Endothelial cell of umbilical vein (primary cell): ENCODE results near the gene HTN3. TPM values are rescaled to one million over a fixed set of nuclear protein-coding genes. Genes with fewer than 3 reads are reported as not detected.

Experiments
- BruUV-seq: library from RNA; stranded (reverse); fragments of 400-500 nt; replicated peaks from 2 replicates; lab custom pipeline; 2021; lab: Mats Ljungman, UMichigan
- CTCF ChIA-PET: fragments of 300-600, 350-600 bp; sonication (Branson Sonifier 250); formaldehyde crosslinking; loops from one replicate; lab custom pipeline; 2021; ENCODE audit warnings: antibody characterized with exemption, inconsistent platforms; lab: Charles Lee
- POLR2A ChIA-PET: fragments of 300-600, 350-600 bp; sonication (Branson Sonifier 250); formaldehyde crosslinking; loops from one replicate; lab custom pipeline; 2021; ENCODE audit warnings: antibody characterized with exemption, inconsistent platforms; lab: Charles Lee
- DNase-seq: peaks from one replicate; pipeline ENCODE4 v3.0.0-alpha.2; 2011; ENCODE audit warnings: low read depth, low spot score
- FAIRE-seq: peaks from 2 replicates; lab custom pipeline; 2011; peaks lifted over from hg19 to GRCh38; lab: Jason Lieb, UNC
- H2AFZ ChIP-seq: 2 replicates; pipeline ENCODE4 v1.6.0; 2012; ENCODE audit warnings: low read depth, low read length, control low read depth, inconsistent platforms
- H3K27ac ChIP-seq: 2 replicates; pipeline ENCODE4 v1.5.1; 2011; ENCODE audit warnings: low read depth, mild to moderate bottlenecking, control low read depth, low read length, moderate library complexity; ENCODE audit not compliant: insufficient read depth
- H3K27me3 ChIP-seq, 2 experiments: 2 replicates each; pipeline versions ENCODE4 v1.6.0 to v1.6.1; 2011; ENCODE audit warnings: low read length in 2 of 2, mixed read lengths in 1 of 2; ENCODE audit not compliant: control insufficient read depth in 2 of 2, insufficient read depth in 2 of 2
- H3K36me3 ChIP-seq, 2 experiments: 2 replicates in 1 of 2; 3 replicates in 1 of 2; pipeline ENCODE4 v1.5.1; 2011; ENCODE audit warnings: low read length in 2 of 2, mild to moderate bottlenecking in 1 of 2, moderate library complexity in 1 of 2; ENCODE audit not compliant: control insufficient read depth in 2 of 2, insufficient read depth in 2 of 2; ENCODE audit errors: extremely low read depth in 1 of 2
- H3K4me1 ChIP-seq: 3 replicates; pipeline ENCODE4 v1.5.1; 2011; ENCODE audit warnings: mild to moderate bottlenecking, low read length; ENCODE audit not compliant: control insufficient read depth, insufficient read depth; ENCODE audit errors: extremely low read depth
- H3K4me2 ChIP-seq: 2 replicates; pipeline ENCODE4 v1.6.1; 2011; ENCODE audit warnings: low read length, control low read depth, mixed read lengths; ENCODE audit not compliant: insufficient read depth
- H3K4me3 ChIP-seq, 3 experiments: fragments of 200-600 bp in 1 of 3; sonication (generic), shearing (Covaris generic) in 1 of 3; replicated peaks in 1 of 3; 2 replicates each; pipeline ENCODE4 v1.5.1; 2011 to 2016; ENCODE audit warnings: control low read depth in 3 of 3, low read length in 3 of 3, mild to moderate bottlenecking in 2 of 3, inconsistent platforms in 1 of 3, low read depth in 1 of 3, moderate library complexity in 1 of 3; ENCODE audit not compliant: insufficient read depth in 1 of 3
- H3K79me2 ChIP-seq: 2 replicates; pipeline ENCODE4 v1.6.0; 2012; ENCODE audit warnings: low read length, inconsistent platforms; ENCODE audit not compliant: control insufficient read depth, insufficient read depth
- H3K9ac ChIP-seq: replicated peaks from 2 replicates; pipeline ENCODE3; 2011; ENCODE audit warnings: low read length, control low read depth; ENCODE audit not compliant: insufficient read depth; ENCODE audit errors: extremely low read depth
- H3K9me1 ChIP-seq: replicated peaks from 3 replicates; pipeline ENCODE4 v1.6.0; 2011; ENCODE audit warnings: mild to moderate bottlenecking, low read length; ENCODE audit not compliant: control insufficient read depth, insufficient read depth; ENCODE audit errors: extremely low read depth
- H3K9me3 ChIP-seq: replicated peaks from 2 replicates; pipeline ENCODE4 v1.5.1; 2012; ENCODE audit warnings: low read length, inconsistent platforms; ENCODE audit not compliant: control insufficient read depth, insufficient read depth
- H4K20me1 ChIP-seq: replicated peaks from 2 replicates; pipeline ENCODE3; 2011; ENCODE audit warnings: mild to moderate bottlenecking, low read length; ENCODE audit not compliant: control insufficient read depth, insufficient read depth; ENCODE audit errors: extremely low read depth
- CTCF ChIP-seq, 2 donors: IDR thresholded peaks; 1 replicate in 1 of 2; 2 replicates in 1 of 2; pipeline ENCODE4 v1.5.1; 2011; ENCODE audit warnings: low read length in 2 of 2, mild to moderate bottlenecking in 2 of 2, moderate library complexity in 2 of 2, control low read depth in 1 of 2, inconsistent platforms in 1 of 2, low read depth in 1 of 2; ENCODE audit not compliant: insufficient read depth in 1 of 2; ENCODE audit errors: extremely low read depth in 1 of 2
- EZH2 ChIP-seq: IDR thresholded peaks from 2 replicates; pipeline ENCODE4 v1.6.1; 2012; ENCODE audit warnings: borderline replicate concordance, low read depth, mild to moderate bottlenecking, moderate library complexity, low read length, inconsistent platforms; ENCODE audit not compliant: severe bottlenecking
- FOS ChIP-seq: IDR thresholded peaks from 2 replicates; pipeline ENCODE4 v1.6.1; 2011; ENCODE audit warnings: mild to moderate bottlenecking, low read length, moderate library complexity, borderline replicate concordance; ENCODE audit not compliant: insufficient read depth
- GATA2 ChIP-seq: IDR thresholded peaks from 2 replicates; pipeline ENCODE4 v1.7.0; 2011; ENCODE audit warnings: low read depth, mild to moderate bottlenecking, moderate library complexity, mixed read lengths, low read length; ENCODE audit not compliant: insufficient read length, insufficient read depth
- JUN ChIP-seq: IDR thresholded peaks from 2 replicates; pipeline ENCODE4 v1.6.1; 2011; ENCODE audit warnings: borderline replicate concordance, low read depth; ENCODE audit not compliant: insufficient read length, insufficient read depth
- MYC ChIP-seq: IDR thresholded peaks from one replicate; pipeline ENCODE4 v1.6.1; 2011; ENCODE audit warnings: mild to moderate bottlenecking, low read depth, low read length
- POLR2A ChIP-seq: IDR thresholded peaks from 2 replicates; pipeline ENCODE4 v1.6.1; 2012; ENCODE audit warnings: low read depth, mild to moderate bottlenecking, control low read depth, low read length
- POLR2AphosphoS5 ChIP-seq: IDR thresholded peaks from 2 replicates; pipeline ENCODE4 v1.6.1; 2012; ENCODE audit warnings: low read depth, mild to moderate bottlenecking, control low read depth, low read length, moderate library complexity; ENCODE audit not compliant: insufficient read depth
- dilution Hi-C: fragments of 300-500 bp; cut with MboI; formaldehyde crosslinking; loops from one replicate; pipeline ENCODE4 v1.15.0; 2019; ENCODE audit warnings: low sequenced_read_pairs; ENCODE audit not compliant: extremely low pct_ligation_motif_present
- intact Hi-C: fragments of 100-400 bp; cut with micrococcal nuclease; formaldehyde crosslinking; loops from one replicate; pipeline ENCODE4 v1.10.0; 2022
- polyA plus RNA-seq, 4 experiments: library from polyadenylated mRNA; depleted of rRNA in 3 of 4; stranded (reverse) in 3 of 4; unstranded in 1 of 4; fragments of >200 nt; gene quantifications; 2 replicates each; pipeline versions ENCODE4 v1.2.1 to v1.2.3, GENCODE V29; 2011 to 2012; ENCODE audit warnings: missing spikeins in 1 of 4
- total RNA-seq: library from RNA; stranded (reverse); gene quantifications from 2 replicates; pipeline ENCODE4 v1.2.3, GENCODE V29; 2021
- TF ChIP-seq, protein P1 (sequence below): IDR thresholded peaks from 2 replicates; pipeline ENCODE4 v1.6.1; 2011; ENCODE audit not compliant: insufficient read depth, insufficient read length

HTN3 gene
- total and polyA plus RNA-seq, 2 donors (not counting 3 experiments of a cell fraction or from before 2014, with no cell fraction given), result not detected

GRCh38 chr4:70062000-70062399 lies 33.7 kb downstream of the HTN3 start:
- Histone ChIP-seq H3K9me3 (no peaks in the 10 kb centered on the region), H3K27me3 (no peaks in the 10 kb centered on the region), H3K4me3 (no peak overlapping the region), H2AFZ (no peak overlapping the region), H3K9me1 (no peaks in the 10 kb centered on the region), H3K36me3 (no peaks in the 10 kb centered on the region), H4K20me1 (no peaks in the 10 kb centered on the region), H3K79me2 (no peaks in the 10 kb centered on the region), H3K9ac (no peak overlapping the region), H3K4me2 (no peak overlapping the region), H3K27ac (no peak overlapping the region), H3K4me1 (no peaks in the 10 kb centered on the region)
- BruUV-seq, result no TSS peak
- ChIA-PET CTCF (no interaction called here), POLR2A (no interaction called here)
- dilution Hi-C loops (no loop called here), intact Hi-C loops (no loop called here)
- FAIRE-seq (no peak), DNase-seq (no peak)
- TF ChIP-seq CTCF (IDR thresholded peaks at IDR 0.05; ENCODE audit: extremely low read depth in 1 of 2, insufficient read depth in 1 of 2, low read depth in 1 of 2, low read length in 2 of 2), result no peak
- TF ChIP-seq POLR2AphosphoS5, result no peak
- TF ChIP-seq MYC, result no peak
- no peak for TF ChIP-seq JUN
- no peak for TF ChIP-seq POLR2A
- no peak for TF ChIP-seq EZH2
- no peak for TF ChIP-seq GATA2
- TF ChIP-seq, protein P1, sequence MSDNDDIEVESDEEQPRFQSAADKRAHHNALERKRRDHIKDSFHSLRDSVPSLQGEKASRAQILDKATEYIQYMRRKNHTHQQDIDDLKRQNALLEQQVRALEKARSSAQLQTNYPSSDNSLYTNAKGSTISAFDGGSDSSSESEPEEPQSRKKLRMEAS, result no peak
- no peak for TF ChIP-seq FOS
